Choroid plexus epithelial cell (primary cell): ENCODE measurements around the gene PAIP2.
"Not testable (repeated sequence)": the region's sequence is repeated elsewhere in the genome, so short reads cannot be mapped to it uniquely, and the experiment has no call there.

Experiments
- DNase-seq: peaks from one replicate; pipeline ENCODE4 v3.0.0-alpha.2; 2010; ENCODE audit warnings: low read depth
- H3K4me3 ChIP-seq: 2 replicates; pipeline ENCODE4 v1.5.1; 2011; ENCODE audit warnings: low read depth, mild to moderate bottlenecking, control low read depth, low read length, moderate library complexity
- CTCF ChIP-seq: conservative IDR thresholded peaks from 2 replicates; pipeline ENCODE4 v1.5.1; 2011; ENCODE audit warnings: low read depth, mild to moderate bottlenecking, control low read depth, inconsistent platforms, low read length, moderate library complexity

PAIP2 gene

GRCh38 chr5:139354186-139354585 is 12.5 kb downstream of the PAIP2 start:
- no peak for DNase-seq
- no peak overlapping the region for H3K4me3 ChIP-seq
- TF ChIP-seq CTCF, result no peak

- H3K4me3 ChIP-seq, DNase-seq: not testable (repeated sequence)
These were observed 14.2 kb downstream of the PAIP2 start for GRCh38 chr5:139355900-139356299.

- DNase-seq, result no peak
- TF ChIP-seq CTCF, result no peak
- no peak overlapping the region for H3K4me3 ChIP-seq
These were observed 16.4 kb downstream of the PAIP2 start for GRCh38 chr5:139358064-139358463.

GRCh38 chr5:139360384-139360783 is 18.7 kb downstream of the PAIP2 start:
- TF ChIP-seq CTCF, result no peak
- no peak overlapping the region for H3K4me3 ChIP-seq
- DNase-seq, result no peak

GRCh38 chr5:139361835-139362429 is 20.3 kb downstream of the PAIP2 start:
- no peak for DNase-seq
- no peak for TF ChIP-seq CTCF
- no peak overlapping the region for H3K4me3 ChIP-seq

GRCh38 chr5:139363937-139364336 is 22.3 kb downstream of the PAIP2 start:
- no peak for DNase-seq
- TF ChIP-seq CTCF, result no peak
- H3K4me3 ChIP-seq, result no peak overlapping the region

- DNase-seq, result no peak
- no peak for TF ChIP-seq CTCF
- no peak overlapping the region for H3K4me3 ChIP-seq
These were observed 22.8 kb downstream of the PAIP2 start for GRCh38 chr5:139364466-139364865.
